Esophagus (tissue), 2 donors: Measurements from ENCODE around the gene TRPM1. TPM values are rescaled to one million over a fixed set of nuclear protein-coding genes. Genes with fewer than 3 reads are reported as not detected.

ENCODE experiments used
- H3K27ac ChIP-seq, 2 donors: one replicate each; pipeline ENCODE4 v1.5.1; 2013; ENCODE audit warnings: low read depth in 2 of 2, mild to moderate bottlenecking in 2 of 2, inconsistent platforms in 1 of 2, low read length in 1 of 2, moderate library complexity in 1 of 2
- H3K27me3 ChIP-seq, 2 donors: one replicate each; pipeline ENCODE4 v1.6.1; 2013; ENCODE audit warnings: low read length in 2 of 2, control low read depth in 1 of 2, mild to moderate bottlenecking in 1 of 2; ENCODE audit not compliant: insufficient read depth in 2 of 2, control insufficient read depth in 1 of 2
- H3K36me3 ChIP-seq, 2 donors: one replicate each; pipeline ENCODE4 v1.6.1; 2013; ENCODE audit warnings: low read length in 1 of 2; ENCODE audit not compliant: control insufficient read depth in 2 of 2, insufficient read depth in 2 of 2
- H3K4me1 ChIP-seq, 2 donors: one replicate each; pipeline ENCODE4 v1.6.1; 2013; ENCODE audit warnings: low read length in 1 of 2; ENCODE audit not compliant: control insufficient read depth in 2 of 2, insufficient read depth in 2 of 2
- H3K4me3 ChIP-seq, 2 donors: one replicate each; pipeline ENCODE4 v1.5.1; 2013; ENCODE audit warnings: low read length in 2 of 2, mild to moderate bottlenecking in 2 of 2, low read depth in 1 of 2, moderate library complexity in 1 of 2
- H3K9me3 ChIP-seq, 2 donors: one replicate each; pipeline ENCODE4 v1.6.1; 2013; ENCODE audit warnings: mild to moderate bottlenecking in 2 of 2, low read depth in 1 of 2, low read length in 1 of 2, moderate library complexity in 1 of 2; ENCODE audit not compliant: control insufficient read depth in 2 of 2, insufficient read depth in 1 of 2
- WGBS, 2 donors: extraction: QIAGEN DNeasy Blood & Tissue Kit; methylation state at CpG; one replicate each; pipeline ENCODE4 v1.1.7; 2013; 5-methylcytosine and 5-hydroxymethylcytosine counted together
- polyA plus RNA-seq, 2 donors: library from polyadenylated mRNA; stranded (reverse); fragments of 200-250 nt; gene quantifications; one replicate each; pipeline ENCODE4 v1.2.3, GENCODE V29; 2013
- donor health status: healthy with polysubstance abuse.
- donor health status: Bipolar disorder and iron deficiency.

The TRPM1 gene
- polyA plus RNA-seq, 2 donors, result 0.13 to 0.37 TPM

GRCh38 chr15:31032961-31033371 lies 68.6 kb downstream of the TRPM1 start:
- Histone ChIP-seq H3K4me3 (no peak overlapping the region), H3K9me3 (no peaks in the 10 kb centered on the region), H3K4me1 (peaks cover 0 to 4% of the 10 kb centered on the region in 2 donors), H3K27me3 (no peaks in the 10 kb centered on the region), H3K27ac (no peak overlapping the region), H3K36me3 (no peaks in the 10 kb centered on the region)
- 23 to 30% methylated on average over 5 of the region's 5 CpGs for WGBS, 2 donors

- Histone ChIP-seq H3K9me3 (no peaks in the 10 kb centered on the region), H3K36me3 (no peaks in the 10 kb centered on the region), H3K27ac (no peak overlapping the region), H3K4me1 (peaks cover 0 to 4% of the 10 kb centered on the region in 2 donors), H3K4me3 (no peak overlapping the region), H3K27me3 (no peaks in the 10 kb centered on the region)
- whole genome bisulfite sequencing, 2 donors, result 91 to 98% methylated on average over 3 of the region's 3 CpGs
Measured at GRCh38 chr15:31031471-31032067, 70.0 kb downstream of the TRPM1 start.

- 80 to 81% methylated on average over 8 of the region's 8 CpGs for WGBS, 2 donors
Measured at GRCh38 chr15:31027910-31028578, 73.5 kb downstream of the TRPM1 start.

GRCh38 chr15:31025996-31026395 lies 75.5 kb downstream of the TRPM1 start:
- Histone ChIP-seq H3K27me3 (no peaks in the 10 kb centered on the region), H3K27ac (no peak overlapping the region), H3K36me3 (no peaks in the 10 kb centered on the region), H3K9me3 (no peaks in the 10 kb centered on the region), H3K4me3 (no peak overlapping the region), H3K4me1 (peaks cover 2 to 6% of the 10 kb centered on the region in 2 donors)
- 94 to 95% methylated on average over 25 of the region's 25 CpGs for WGBS, 2 donors

More at GRCh38 chr15:31027910-31028578, 73.5 kb downstream of the TRPM1 start:
- Histone ChIP-seq H3K4me3 (no peak overlapping the region), H3K4me1 (peaks cover 2 to 4% of the 10 kb centered on the region in 2 donors), H3K9me3 (no peaks in the 10 kb centered on the region), H3K27ac (no peak overlapping the region), H3K27me3 (no peaks in the 10 kb centered on the region), H3K36me3 (no peaks in the 10 kb centered on the region)

GRCh38 chr15:31024979-31025378 lies 76.5 kb downstream of the TRPM1 start:
- Histone ChIP-seq H3K36me3 (no peaks in the 10 kb centered on the region), H3K27me3 (no peaks in the 10 kb centered on the region), H3K4me3 (no peak overlapping the region), H3K27ac (no peak overlapping the region), H3K9me3 (no peaks in the 10 kb centered on the region), H3K4me1 (peaks cover 2 to 6% of the 10 kb centered on the region in 2 donors)
- 40 to 61% methylated on average over 3 of the region's 3 CpGs for WGBS, 2 donors

- H3K36me3 ChIP-seq, result no peaks in the 10 kb centered on the region
- H3K27ac ChIP-seq, result peak overlapping the region in 1 of 2 donors; percentile 12
- H3K4me1 ChIP-seq, result peaks cover 2 to 6% of the 10 kb centered on the region in 2 donors
- H3K4me3 ChIP-seq, result no peak overlapping the region
- H3K27me3 ChIP-seq, result no peaks in the 10 kb centered on the region
- 19 to 22% methylated on average over 5 of the region's 5 CpGs for WGBS, 2 donors
- H3K9me3 ChIP-seq, result no peaks in the 10 kb centered on the region
Measured at GRCh38 chr15:31024330-31024729, 77.2 kb downstream of the TRPM1 start.

- Histone ChIP-seq H3K9me3 (no peaks in the 10 kb centered on the region), H3K4me3 (no peak overlapping the region), H3K4me1 (peaks cover 2 to 6% of the 10 kb centered on the region in 2 donors), H3K27ac (peak overlapping the region; percentile 12 to 53), H3K27me3 (no peaks in the 10 kb centered on the region), H3K36me3 (no peaks in the 10 kb centered on the region)
- WGBS, 2 donors, result 52 to 56% methylated on average over 5 of the region's 5 CpGs
Measured at GRCh38 chr15:31023841-31024240, 77.7 kb downstream of the TRPM1 start.

GRCh38 chr15:31021067-31021665 lies 80.4 kb downstream of the TRPM1 start:
- H3K4me3 ChIP-seq, result no peak overlapping the region
- H3K27ac ChIP-seq, result no peak overlapping the region
- WGBS, 2 donors, result 92 to 93% methylated on average over 5 of the region's 5 CpGs
- no peaks in the 10 kb centered on the region for H3K36me3 ChIP-seq
- no peaks in the 10 kb centered on the region for H3K9me3 ChIP-seq
- no peaks in the 10 kb centered on the region for H3K27me3 ChIP-seq
- peaks cover 2 to 6% of the 10 kb centered on the region in 2 donors for H3K4me1 ChIP-seq

GRCh38 chr15:31020542-31020941 lies 81.0 kb downstream of the TRPM1 start:
- H3K27me3 ChIP-seq, result no peaks in the 10 kb centered on the region
- H3K9me3 ChIP-seq, result no peaks in the 10 kb centered on the region
- no peak overlapping the region for H3K4me3 ChIP-seq
- H3K4me1 ChIP-seq, result peaks cover 2 to 6% of the 10 kb centered on the region in 2 donors
- H3K36me3 ChIP-seq, result no peaks in the 10 kb centered on the region
- no peak overlapping the region for H3K27ac ChIP-seq
- WGBS, 2 donors, result 87 to 94% methylated on average over 5 of the region's 5 CpGs
